GM19438 (cell line): ENCODE measurements around the gene TOR2A.

Source experiments
- ATAC-seq: cut with Tn5 transposase; IDR thresholded peaks from one replicate; pipeline ENCODE4 v1.9.1; 2021; ENCODE audit warnings: low read depth; ENCODE audit not compliant: unreplicated experiment

TOR2A gene

GRCh38 chr9:127721391-127721821 lies 13.7 kb downstream of the TOR2A start:
- ATAC-seq, result no peak

- ATAC-seq, result no peak
Measured at GRCh38 chr9:127720865-127721227, 14.2 kb downstream of the TOR2A start.

- ATAC-seq, result no peak
Measured at GRCh38 chr9:127720031-127720864, 14.8 kb downstream of the TOR2A start.

- ATAC-seq, result no peak
Measured at GRCh38 chr9:127717766-127718165, 17.3 kb downstream of the TOR2A start.

GRCh38 chr9:127716412-127716811 lies 18.7 kb downstream of the TOR2A start:
- no peak for ATAC-seq

GRCh38 chr9:127715470-127716337 lies 19.4 kb downstream of the TOR2A start, which contains the start of the genes PTRH1 and TTC16:
PTRH1 (minus strand) TSS chr9:127715663; CDS start chr9:127715639, 24 bp downstream.
TTC16 (plus strand) TSS chr9:127716079; CDS start chr9:127716146, 67 bp downstream.
- peak; percentile 95 for ATAC-seq

GRCh38 chr9:127714951-127715469 lies 20.1 kb downstream of the TOR2A start:
- ATAC-seq, result no peak

- ATAC-seq, result no peak
Measured at GRCh38 chr9:127714020-127714750, 20.9 kb downstream of the TOR2A start.

- no peak for ATAC-seq
Measured at GRCh38 chr9:127712867-127713266, 22.2 kb downstream of the TOR2A start.

GRCh38 chr9:127712371-127712770 lies 22.7 kb downstream of the TOR2A start:
- no peak for ATAC-seq

GRCh38 chr9:127711831-127712274 lies 23.2 kb downstream of the TOR2A start:
- ATAC-seq, result no peak

- no peak for ATAC-seq
Measured at GRCh38 chr9:127711226-127711701, 23.8 kb downstream of the TOR2A start.

- ATAC-seq, result no peak
Measured at GRCh38 chr9:127710204-127710783, 24.8 kb downstream of the TOR2A start.

GRCh38 chr9:127708952-127709587 lies 26.0 kb downstream of the TOR2A start:
- ATAC-seq, result no peak

GRCh38 chr9:127707766-127708165 lies 27.3 kb downstream of the TOR2A start:
- no peak for ATAC-seq

GRCh38 chr9:127706836-127707241 lies 28.3 kb downstream of the TOR2A start, which contains the start of gene CFAP157:
CFAP157 (plus strand) TSS chr9:127706988; CDS start chr9:127707032, 44 bp downstream.
- ATAC-seq, result no peak

- ATAC-seq, result no peak
Measured at GRCh38 chr9:127705577-127706379, 29.3 kb downstream of the TOR2A start.

- ATAC-seq, result no peak
Measured at GRCh38 chr9:127703289-127703946, 31.7 kb downstream of the TOR2A start.
